OCI-LY7 (cell line): ENCODE results near the gene DMC1.

ENCODE experiments used
- EZH2phosphoT487 ChIP-seq: fragments of 200-600 bp; sonication (generic); IDR thresholded peaks from 2 replicates; pipeline ENCODE4 v1.6.1; 2018; ENCODE audit warnings: low read depth, borderline replicate concordance, mild to moderate bottlenecking, mixed run types, antibody characterized with exemption, low read length, moderate library complexity, mixed read lengths
- TF ChIP-seq, protein P1 (sequence below): fragments of 200-600 bp; sonication (generic); conservative IDR thresholded peaks from 2 replicates; pipeline ENCODE4 v1.5.1; 2014; ENCODE audit warnings: mild to moderate bottlenecking, antibody characterized with exemption, low read length, moderate library complexity, mixed read lengths

DNA sequence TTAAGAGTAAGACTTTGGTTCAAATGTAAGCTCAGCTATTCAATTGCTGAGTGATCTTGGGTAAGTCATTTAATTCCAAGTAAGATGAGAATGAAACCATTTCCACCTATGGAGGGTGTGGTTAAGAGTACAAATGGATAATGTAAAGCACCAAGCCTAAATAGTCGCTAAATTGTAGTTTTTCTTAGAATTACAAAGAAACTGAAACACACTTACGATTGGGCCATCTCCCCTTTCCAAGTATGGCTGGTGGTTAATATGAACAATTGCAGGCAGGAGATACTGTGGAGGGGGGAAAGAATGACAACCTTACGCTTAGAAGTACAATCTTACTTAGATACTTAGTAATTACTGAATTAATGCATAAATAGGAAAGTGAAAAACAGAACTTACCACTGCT, 72.1 kb downstream of the DMC1 start:
- TF ChIP-seq, protein P1, sequence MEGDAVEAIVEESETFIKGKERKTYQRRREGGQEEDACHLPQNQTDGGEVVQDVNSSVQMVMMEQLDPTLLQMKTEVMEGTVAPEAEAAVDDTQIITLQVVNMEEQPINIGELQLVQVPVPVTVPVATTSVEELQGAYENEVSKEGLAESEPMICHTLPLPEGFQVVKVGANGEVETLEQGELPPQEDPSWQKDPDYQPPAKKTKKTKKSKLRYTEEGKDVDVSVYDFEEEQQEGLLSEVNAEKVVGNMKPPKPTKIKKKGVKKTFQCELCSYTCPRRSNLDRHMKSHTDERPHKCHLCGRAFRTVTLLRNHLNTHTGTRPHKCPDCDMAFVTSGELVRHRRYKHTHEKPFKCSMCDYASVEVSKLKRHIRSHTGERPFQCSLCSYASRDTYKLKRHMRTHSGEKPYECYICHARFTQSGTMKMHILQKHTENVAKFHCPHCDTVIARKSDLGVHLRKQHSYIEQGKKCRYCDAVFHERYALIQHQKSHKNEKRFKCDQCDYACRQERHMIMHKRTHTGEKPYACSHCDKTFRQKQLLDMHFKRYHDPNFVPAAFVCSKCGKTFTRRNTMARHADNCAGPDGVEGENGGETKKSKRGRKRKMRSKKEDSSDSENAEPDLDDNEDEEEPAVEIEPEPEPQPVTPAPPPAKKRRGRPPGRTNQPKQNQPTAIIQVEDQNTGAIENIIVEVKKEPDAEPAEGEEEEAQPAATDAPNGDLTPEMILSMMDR, result no peak
- TF ChIP-seq EZH2phosphoT487, result no peak
